HG03439 (cell line): ENCODE data around the gene MUCL3.
"Not testable (repeated sequence)": the region's sequence is repeated elsewhere in the genome, so short reads cannot be mapped to it uniquely, and the experiment has no call there.

Experiments
- ATAC-seq: cut with Tn5 transposase; IDR thresholded peaks from one replicate; pipeline ENCODE4 v1.9.1; 2021; ENCODE audit warnings: mild to moderate bottlenecking, moderate library complexity; ENCODE audit not compliant: unreplicated experiment

MUCL3 gene

DNA sequence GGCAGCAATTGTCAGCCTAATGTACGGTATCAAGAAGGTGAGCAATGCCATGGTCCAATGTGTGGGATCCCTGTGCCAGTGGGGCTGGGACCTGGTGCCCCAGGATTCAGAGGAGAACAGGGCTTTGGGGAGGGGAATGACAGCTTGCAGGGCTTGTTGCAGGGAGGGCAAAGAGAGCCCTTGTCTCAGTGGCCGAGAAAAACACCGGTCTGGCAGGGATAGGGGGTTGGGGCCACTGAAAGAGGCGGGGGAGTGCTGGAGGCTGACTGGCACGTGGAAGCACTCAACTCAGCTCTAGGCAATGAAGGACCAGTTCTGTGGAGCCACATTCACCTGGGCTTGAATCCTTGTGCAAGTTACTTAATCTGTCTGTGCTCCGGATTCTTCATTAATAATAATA, 3.5 kb upstream of the MUCL3 start:
- ATAC-seq, result no peak

DNA sequence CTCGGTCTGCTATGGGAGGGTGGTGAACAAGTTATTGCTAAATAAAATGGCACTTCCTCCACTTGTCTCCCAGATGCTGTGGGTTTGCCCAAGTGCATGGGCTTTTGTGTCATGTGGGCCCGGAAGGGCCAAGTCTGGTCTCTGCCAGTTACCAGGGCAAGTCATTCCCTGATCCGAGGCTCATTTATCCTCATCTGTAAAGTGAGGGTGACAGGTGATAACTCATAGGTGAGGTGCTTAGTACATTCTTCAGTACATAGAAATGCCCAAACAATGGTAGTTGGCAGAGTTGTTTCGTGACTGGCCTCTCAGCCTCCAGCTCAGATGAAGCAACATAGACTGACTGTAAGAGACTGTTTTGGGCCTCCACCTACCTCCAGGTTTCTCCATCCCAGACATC, 2.0 kb upstream of the MUCL3 start:
- no peak for ATAC-seq

DNA sequence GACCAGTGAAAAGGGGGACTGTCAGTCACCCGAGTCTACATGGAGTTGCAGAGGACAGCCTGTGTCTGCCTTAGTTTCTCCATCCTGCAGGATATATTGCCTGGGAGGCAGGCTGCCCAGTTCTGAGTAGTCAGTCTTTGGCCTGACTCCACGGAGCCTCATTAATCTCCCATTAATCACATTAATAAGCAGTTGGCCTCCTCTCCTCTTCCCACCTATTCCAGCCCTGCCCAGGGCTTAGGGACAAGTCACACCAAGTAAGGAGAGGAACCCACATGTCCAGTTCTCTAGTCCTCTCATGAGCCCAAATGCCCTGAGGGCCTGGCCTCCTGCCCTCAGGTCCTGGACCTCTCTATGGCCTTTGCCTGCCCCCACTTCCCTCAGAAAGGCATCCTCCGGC, 1.3 kb upstream of the MUCL3 start:
- no peak for ATAC-seq

DNA sequence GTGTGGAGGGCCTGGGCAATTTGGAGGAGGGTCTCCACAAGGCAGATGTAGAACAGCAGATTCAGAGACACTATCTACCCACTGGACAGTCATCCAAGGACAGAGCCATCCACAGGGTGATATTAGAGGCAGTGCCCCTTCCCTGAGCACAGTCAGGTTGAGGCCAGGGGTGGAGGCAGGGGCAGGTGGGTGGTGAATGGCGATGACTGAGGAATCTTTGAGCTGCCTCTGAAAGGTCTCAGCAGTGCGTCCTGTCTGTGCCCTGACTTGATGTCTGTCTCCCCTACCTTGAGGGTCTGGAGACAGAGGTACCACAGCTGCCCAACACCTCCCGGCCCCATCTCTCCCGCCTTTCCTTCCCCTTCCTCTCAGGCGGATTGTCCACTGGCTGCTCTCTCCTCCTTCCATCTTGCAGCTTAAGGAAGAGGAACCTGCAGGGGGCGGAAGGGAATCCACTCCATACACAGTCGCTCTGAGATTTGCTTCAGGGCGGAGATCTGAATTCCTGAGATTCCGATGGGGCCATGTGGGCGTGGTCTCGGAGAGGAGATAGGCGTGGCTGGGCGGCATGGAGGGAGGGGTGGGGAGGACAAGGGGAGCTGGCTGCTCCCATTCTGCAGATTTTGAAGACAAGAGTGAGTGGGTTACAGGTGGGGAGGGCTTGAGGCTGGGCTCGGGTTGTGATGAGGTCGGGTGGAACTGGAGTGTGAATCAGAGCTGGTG, 1.7 kb downstream of the MUCL3 start:
- no peak for ATAC-seq

DNA sequence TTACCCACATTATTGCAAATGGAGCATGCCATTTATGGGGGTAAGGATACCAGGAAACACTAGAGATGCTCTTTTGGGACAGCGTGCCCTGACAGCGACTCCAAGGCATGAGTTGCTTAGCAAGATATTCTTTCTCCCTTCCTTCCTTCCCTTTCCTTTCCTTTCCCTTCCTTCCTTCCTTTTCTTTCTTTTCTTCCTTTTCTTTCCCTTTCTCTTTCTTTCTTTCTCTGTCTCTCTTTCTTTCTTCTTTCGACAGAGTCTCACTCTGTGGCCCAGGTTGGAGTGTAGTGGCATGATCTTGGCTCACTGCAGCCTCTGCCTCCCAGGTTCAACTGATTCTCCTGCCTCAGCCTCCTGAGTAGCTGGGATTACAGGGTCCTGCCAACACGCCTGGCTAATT, 3.3 kb downstream of the MUCL3 start:
- ATAC-seq, result no peak

DNA sequence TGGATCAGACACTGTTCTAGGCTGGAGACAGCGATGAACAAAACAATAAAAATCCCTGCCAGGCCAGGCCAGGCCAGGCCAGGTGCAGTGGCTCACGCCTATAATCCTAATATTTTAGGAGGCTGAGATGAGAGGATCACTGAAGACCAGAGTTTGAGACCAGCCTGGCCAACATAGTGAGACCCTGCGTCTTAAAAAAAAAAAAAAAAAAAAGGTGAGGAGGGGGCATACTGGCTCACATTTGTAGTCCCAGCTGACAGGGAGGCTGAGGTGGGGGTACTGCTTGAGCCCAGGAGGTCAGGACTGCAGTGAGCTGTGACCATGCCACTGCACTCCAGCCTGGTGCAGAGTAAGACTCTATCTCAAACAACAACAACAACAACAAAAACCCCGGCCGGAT, 4.5 kb downstream of the MUCL3 start:
- no peak for ATAC-seq

DNA sequence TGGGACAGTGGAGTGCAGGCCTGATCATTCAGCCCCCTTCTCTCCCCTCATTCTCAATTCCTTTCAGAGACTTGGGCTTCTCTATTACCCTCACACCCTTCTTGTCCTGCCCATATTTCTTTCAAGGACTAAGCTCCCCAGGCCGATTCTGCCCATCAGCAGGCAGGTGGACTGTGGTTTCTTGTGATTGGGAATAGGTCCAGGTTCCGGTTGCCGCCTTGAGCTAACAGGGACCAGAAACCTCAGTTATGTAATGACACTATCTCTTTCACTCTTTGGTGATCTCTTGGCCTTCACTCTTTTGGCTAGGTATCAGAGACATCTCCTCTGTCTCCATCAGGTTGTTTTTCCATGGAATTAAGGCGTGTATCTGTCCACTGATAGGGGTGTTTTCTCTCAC, 6.5 kb downstream of the MUCL3 start:
- ATAC-seq, result no peak

DNA sequence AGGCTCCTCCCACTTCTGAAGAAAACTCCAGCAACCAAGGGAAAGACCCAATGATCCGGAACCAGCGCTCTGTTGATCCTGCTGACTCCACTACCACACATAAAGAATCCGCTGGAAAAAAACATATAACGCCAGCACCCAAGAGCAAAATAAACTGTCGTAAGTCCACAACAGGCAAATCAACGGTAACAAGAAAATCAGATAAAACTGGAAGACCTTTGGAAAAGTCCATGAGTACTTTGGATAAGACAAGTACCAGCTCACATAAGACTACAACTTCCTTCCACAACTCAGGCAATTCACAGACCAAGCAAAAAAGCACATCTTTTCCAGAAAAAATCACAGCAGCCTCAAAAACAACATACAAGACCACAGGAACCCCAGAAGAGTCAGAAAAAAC, 8.0 kb downstream of the MUCL3 start:
- ATAC-seq, result no peak

DNA sequence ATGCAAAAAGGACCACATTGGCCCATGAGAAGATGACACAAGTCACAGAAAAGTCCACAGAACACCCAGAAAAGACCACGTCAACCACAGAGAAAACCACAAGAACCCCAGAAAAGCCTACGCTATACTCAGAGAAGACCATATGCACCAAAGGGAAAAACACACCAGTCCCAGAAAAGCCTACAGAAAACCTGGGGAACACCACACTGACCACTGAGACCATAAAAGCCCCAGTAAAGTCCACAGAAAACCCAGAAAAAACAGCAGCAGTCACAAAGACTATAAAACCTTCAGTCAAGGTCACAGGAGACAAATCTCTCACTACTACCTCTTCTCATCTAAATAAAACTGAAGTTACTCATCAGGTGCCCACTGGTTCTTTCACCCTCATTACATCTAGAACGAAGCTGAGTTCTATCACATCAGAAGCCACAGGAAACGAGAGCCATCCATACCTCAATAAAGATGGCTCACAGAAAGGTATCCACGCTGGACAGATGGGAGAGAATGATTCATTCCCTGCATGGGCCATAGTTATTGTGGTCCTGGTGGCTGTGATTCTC, 11.2 kb downstream of the MUCL3 start:
- no peak for ATAC-seq

DNA sequence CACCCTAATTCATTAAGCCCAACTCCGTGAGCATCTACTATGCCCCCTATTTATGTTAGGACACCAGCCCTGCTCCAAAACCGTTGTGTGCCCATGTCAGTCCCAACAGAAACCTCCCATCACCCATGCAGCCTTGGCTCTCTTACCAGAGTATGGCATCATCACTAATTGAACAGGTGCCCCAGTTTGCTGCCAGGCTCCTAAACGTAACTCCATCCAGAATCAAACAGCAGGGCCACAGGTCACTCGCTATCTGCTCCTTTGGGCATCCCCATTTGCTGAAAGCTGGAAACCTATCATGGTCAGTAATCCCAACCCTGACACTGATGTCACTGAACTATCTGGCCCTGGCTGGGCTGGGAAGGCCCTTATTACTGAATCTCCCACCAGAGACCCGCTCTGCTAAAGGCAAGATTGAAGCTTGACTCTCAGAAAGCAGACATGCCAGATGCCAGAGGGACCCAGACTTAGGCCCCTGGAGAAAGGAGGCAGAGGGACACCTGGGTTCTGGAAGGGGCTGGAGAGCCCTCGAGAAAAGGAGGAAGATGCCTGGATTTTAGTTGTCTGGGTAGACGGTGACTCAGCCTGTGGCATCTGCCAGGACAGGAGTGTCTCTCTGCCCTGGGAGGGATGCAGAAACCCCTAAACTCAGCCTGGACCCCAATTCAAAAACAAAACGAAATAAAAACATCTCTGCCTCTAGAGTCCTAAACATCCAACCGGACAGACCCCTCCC, 14.0 kb downstream of the MUCL3 start:
- ATAC-seq, result no peak

DNA sequence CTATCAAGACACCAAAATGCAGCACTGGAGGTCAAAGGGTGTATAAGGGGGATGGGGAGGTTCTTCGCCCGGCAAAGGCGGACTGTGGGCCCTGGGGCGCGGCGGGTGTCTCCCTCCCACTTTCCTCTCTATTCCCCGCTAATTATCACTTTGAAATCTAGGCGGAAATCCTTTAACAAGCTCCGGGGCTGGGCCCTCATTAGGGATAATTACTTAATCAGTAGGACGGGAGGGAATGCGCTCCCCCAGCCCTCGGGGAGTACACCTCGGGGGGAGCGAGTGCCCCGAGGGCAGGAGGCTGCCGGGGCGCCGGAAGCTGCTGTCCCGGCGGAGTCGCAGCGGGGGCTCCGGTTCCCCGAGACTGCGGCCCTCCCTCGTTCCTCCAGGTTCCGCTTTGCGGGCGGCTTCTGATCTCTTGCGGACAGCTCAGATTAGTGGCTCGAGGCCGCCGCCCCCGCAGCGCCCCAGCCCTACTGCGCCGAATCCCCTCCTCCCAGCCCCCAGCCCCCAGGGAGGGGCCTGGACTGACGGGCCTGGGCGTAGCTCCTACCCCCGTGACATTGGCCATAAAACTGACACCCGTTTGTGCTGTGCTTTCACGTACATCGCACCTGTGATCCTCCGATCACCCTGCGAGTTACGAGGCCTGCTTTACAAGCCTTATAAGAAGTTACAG, 14.7 kb downstream of the MUCL3 start:
- ATAC-seq, result peak; percentile 59

DNA sequence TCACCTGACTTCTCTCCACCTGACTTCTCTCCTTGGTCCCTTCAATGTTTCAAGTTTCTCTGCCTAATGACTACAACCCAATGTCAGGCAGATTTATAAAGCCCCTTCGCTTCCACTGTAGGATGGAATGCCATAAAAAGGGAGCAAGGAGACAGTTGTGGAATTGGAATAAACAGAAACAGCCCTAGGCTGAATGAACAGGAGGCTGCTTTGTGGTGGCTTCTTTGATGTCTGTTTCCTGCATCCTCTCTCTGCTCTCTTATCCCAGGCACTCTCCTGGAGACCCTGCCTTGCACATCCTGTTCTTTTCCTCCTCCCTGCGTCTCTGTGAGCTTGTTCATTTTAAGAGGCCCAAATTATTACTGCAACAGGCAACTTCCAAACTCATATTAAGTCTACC, 16.9 kb downstream of the MUCL3 start:
- no peak for ATAC-seq

DNA sequence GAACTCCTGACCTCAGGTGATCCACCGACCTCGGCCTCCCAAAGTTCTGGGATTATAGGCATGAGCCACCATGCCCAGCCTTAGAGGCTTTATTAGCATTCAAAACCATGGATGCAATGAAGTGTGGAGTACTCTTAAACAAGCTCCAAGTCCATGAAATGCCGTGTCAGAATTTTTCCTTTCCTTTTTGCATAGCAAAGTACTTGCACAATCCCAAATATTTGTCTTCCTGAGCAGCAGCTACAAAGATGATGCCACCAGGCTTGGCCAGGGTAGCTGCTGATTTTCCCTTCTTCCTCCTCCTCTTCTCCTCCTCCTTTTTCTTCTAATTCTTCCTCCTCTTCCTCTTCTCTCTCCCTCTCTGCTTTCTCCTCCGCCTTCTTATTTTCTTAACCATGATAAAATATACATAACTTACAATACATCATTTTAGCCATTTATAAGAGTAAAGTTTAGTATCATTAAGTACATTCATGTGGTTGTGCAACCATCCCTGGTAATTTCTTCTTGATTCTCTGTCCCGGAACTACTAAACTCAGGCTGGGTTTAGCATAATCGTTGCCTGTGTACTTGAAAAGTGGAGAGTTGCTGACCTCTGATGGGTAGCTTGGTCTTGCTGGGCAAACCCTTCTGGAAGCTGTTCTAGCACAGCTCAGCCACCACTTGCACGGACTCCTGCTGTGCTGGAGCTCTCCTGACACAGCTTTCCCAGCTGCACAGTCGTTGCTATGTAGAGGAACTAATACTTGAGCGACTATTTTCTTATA, 20.3 kb downstream of the MUCL3 start:
- ATAC-seq, result no peak

DNA sequence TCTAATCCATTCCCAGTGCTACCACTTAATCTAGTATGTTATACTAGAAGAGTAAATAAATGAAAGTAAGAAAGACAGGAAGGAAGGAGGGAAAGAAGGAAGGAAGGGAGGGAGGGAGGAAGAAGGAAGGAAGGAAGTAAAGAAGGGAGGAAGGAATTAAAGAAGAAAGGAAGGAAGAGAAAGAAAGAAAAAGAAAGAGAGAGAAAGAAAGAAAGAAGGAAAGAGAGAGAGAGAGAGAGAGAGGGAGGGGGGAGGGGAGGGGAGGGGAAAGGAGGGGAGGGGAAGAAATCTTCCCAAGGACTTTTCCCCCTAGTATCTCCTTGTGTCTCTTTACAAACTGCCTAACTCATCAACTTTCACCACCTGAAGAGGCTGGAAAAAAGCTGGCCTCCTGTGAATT, 21.9 kb downstream of the MUCL3 start:
- ATAC-seq, result no peak

DNA sequence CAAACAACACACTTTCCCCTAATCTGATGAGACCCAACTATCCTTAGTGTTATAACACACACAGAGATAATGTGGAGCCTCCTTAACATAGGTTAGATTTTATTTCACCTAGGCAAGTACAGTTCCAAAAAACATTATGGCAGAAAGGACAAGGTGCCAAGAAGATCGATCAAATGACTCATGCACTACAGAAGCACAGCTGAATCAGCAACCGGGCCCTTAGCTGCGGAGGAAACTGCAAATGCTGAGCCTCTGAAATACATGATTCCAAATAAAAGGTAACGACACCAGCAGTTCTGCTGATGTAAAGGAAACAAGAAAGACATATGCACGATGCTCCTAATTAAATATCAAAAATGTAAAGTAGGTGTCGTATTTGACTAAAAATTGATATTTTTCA, 22.9 kb downstream of the MUCL3 start:
- ATAC-seq, result no peak

DNA sequence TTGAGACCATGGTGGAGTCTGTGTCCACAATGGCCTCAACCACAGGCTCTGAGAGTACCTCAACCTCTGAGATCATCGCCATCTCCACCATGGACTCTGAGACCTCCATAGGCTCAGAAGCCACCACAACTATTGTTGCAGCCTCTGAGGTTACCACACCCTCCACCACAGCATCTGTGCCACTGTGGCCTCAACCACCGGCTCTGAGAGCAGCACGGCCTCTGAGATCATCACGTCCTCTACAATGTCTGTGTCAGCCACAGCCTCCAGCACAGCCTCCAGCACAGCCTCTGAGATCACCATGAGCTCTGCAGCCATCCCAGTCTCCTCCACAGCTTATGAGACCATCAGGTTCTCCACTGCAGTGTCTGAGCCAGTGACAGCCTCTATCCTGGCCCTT, 23.3 kb downstream of the MUCL3 start:
- no peak for ATAC-seq

DNA sequence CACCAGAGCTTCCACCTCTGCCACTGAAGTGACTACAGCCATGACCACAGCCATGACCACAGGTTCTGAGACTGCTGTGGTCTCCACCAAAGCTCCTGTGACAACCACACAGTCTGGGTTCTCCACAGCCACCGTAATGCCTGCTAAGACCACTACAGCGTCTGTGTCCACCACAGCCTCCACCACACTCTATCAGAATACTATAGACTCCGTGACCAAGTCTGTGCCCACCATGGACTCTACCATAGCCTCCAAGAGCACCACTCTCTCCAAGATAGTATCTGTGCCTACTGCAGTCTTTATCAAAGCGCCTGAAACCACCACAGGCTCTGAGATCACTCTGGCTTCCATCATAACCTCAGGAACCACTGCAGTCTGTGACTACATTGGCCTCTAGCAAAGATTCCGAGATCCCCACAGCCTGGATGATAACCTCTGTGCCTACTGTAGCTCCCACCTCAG, 24.4 kb downstream of the MUCL3 start:
- no peak for ATAC-seq

DNA sequence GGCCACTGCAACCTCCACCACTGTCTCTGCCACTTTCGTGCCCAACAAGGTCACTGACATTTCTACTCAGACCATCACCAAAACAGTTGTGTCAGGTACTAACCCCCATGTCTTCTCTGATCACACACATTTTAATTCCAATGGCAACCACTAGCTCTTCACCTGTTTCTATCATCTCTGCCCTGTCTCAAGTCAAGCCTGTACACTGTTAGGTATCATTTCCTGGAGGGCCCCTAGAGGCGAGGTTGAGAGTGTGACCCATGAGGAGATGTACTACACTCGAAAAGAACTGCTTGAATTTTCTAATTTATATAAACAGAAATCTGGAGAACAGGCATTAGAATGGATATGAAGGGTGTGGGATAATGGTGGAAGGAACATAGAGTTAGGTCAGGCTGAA, 25.4 kb downstream of the MUCL3 start:
- ATAC-seq, result no peak

DNA sequence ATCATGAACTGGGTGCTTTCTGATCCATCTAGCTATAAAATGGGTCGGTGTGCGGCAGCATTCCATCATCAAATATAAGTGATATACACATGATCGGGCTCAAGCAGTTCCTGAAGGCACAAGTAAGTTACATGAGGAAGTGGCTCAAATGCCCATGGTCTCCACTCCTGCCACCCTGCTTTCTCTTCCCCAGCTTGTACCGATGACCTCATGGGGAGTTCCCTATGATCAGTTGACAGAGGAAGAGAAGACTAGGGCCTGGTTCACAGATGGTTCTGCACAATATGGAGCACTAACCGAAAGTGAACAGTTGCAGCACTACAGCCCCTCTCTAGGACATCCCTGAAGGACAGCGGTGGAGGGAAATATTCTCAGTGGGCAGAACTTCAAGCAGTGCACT, 28.4 kb downstream of the MUCL3 start:
- ATAC-seq, result not testable (repeated sequence)

DNA sequence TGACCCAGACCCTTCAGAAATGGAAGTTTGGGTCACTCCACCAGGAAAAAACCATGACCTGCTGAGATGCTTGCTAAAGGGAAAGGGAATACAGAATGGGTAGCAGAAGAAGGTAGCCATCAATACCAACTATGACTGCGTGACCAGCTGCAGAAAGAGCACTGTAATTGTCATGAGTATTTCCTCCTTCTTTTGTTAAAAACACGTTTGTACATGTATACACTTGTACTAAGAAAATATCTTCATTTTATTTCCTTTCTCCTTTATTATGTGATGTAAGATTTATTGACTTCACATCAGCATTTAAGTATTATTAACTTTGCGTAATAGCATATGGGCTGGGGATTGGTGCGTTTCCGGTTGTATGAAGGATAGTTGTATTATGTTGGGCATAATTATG, 30.2 kb downstream of the MUCL3 start:
- no peak for ATAC-seq

DNA sequence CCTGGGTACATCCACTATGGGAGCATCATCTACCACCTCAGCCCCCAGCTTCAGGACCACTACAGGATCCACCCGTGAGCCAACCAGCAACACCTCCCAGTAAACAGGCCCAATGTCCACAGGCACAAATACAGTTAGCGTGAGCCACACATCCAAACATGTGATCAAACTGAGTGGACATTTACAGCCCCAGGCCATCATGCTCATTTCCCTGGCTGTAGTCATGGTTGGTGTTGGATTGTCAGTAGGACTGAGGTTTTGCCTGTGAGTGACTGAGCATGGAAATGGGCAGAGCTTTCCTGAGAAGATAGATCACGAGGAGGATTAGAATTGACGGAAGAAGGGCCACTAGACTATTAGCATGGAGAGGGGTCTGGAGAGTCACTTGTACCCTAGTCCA, 32.0 kb downstream of the MUCL3 start:
- ATAC-seq, result no peak
